Mesodermal cell (in vitro differentiated cells): ENCODE data around the gene PLA2G4E.

Experiments
- H3K27ac ChIP-seq: 2 replicates; pipeline ENCODE4 v1.7.0; 2013; ENCODE audit warnings: mild to moderate bottlenecking, low read depth, low read length, moderate library complexity; ENCODE audit not compliant: severe bottlenecking
- H3K36me3 ChIP-seq: 2 replicates; pipeline ENCODE4 v1.7.1; 2013; ENCODE audit warnings: mild to moderate bottlenecking, low read length, moderate library complexity; ENCODE audit not compliant: control insufficient read depth, insufficient read depth
- H3K4me1 ChIP-seq: one replicate; pipeline ENCODE4 v1.7.1; 2013; ENCODE audit warnings: mild to moderate bottlenecking, low read length; ENCODE audit not compliant: insufficient read depth, control insufficient read depth, poor library complexity, severe bottlenecking
- H3K4me3 ChIP-seq: 2 replicates; pipeline ENCODE4 v1.7.0; 2013; ENCODE audit warnings: low read length, control low read depth, mild to moderate bottlenecking; ENCODE audit not compliant: insufficient read depth, poor library complexity, severe bottlenecking; ENCODE audit errors: extremely low read depth
- H3K9me3 ChIP-seq: 2 replicates; pipeline ENCODE4 v1.7.1; 2013; ENCODE audit warnings: mild to moderate bottlenecking, low read length, moderate library complexity; ENCODE audit not compliant: control insufficient read depth
- WGBS, 2 experiments: methylation state at CpG; one replicate each; pipeline ENCODE4 v1.1.5; 2013; ENCODE audit warnings: missing lambda C conversion rate in 2 of 2; ENCODE audit not compliant: insufficient coverage in 2 of 2; 5-methylcytosine and 5-hydroxymethylcytosine counted together

The PLA2G4E gene

DNA sequence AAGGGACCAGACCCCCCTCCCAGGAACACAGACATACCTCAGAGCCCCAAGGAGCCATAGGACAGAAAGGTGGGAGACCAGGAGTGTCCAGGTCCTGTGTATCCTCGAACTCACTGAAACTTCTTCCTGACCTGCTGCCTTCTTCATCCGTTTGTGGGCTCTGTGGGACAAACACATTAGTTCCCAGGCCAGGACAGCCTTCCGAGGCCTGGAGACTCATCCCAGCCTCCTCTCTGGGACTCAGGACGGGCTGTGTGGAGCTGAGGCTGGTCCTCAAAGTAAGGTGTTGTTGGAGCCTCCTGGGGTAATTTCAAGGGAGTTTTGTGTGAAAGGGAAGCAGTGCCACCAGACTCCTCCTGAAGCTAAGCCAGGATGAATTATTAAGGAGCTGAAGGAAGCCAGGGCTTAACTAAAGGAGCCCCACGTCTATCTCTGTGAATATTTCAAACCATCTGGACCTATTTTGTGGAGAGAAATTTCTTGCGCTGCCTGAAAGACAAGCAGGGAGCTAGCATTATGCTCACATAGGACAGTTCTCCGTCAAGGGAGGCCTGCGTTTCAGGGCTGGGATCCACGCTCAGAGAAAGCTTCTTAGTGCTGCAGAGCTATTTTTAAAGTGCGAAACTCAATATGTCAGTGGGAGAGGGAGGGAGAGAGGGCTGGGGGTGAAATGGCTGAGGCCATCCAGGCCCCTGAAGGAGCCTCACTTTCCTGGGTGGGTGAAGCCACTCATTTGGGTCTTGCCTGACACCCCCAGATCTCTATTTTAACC is 29.8 kb upstream of the PLA2G4E start:
- no peak overlapping the region for H3K4me3 ChIP-seq
- H3K36me3 ChIP-seq, result no peaks in the 10 kb centered on the region
- WGBS, 2 experiments, result 84 to 90% methylated on average over 5 to 9 of the region's 10 CpGs
- no peaks in the 10 kb centered on the region for H3K4me1 ChIP-seq
- H3K9me3 ChIP-seq, result no peaks in the 10 kb centered on the region
- no peak overlapping the region for H3K27ac ChIP-seq

DNA sequence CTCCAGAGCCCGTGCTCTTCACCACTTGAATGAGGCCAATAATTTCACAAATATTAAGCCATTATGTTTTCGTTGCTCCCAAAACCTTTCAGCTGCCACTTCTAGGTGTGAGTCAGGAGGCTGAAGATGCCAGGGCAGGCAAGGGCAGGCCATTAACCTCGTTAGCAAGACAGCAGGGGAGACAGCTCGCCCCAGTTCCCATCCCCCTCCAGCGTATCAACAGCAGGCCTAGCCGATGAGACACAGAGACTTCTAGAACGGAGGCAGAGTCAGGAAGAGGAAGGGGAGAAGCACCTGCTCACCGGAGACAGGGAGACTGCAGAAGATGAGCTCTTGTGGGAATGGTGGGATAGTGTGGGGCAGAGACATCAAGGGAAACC is 28.0 kb upstream of the PLA2G4E start:
- Histone ChIP-seq H3K27ac (no peak overlapping the region), H3K9me3 (no peaks in the 10 kb centered on the region), H3K4me1 (no peaks in the 10 kb centered on the region), H3K4me3 (no peak overlapping the region), H3K36me3 (no peaks in the 10 kb centered on the region)
- 62 to 69% methylated on average over 3 to 7 of the region's 8 CpGs for WGBS, 2 experiments

DNA sequence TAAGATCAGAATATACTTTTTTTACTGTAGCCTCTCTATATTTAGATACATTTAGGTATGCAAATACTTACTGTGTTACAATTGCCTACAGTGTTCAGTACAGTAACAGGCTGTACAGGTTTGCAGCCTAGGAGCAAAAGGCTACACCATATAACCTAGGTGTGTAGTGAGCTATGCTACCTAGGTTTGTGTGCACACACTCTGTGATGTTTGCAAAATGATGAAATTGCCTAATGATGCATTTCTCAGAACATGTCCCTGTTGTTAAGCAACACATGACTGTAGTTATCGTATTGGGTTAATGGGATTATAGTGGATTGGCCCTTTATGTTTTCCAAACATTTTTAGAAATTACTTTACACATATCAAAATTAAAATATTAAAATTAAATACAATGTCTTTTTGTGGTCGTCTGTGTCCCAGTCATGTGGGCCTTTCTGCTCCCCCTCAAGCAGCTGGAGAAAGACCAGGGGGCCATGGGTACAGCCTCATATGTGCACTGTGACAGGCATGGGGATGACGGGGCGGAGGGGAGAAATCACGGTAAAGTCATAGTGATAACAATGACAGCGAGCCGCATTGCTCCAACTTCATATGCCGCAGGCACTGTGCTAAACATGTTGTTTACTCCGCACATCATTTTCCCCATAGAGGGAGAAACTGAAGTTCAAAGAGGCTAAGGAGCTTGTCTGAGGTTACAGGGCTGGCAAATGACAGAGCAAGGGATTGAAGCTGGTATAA is 27.4 kb upstream of the PLA2G4E start:
- H3K4me1 ChIP-seq, result no peaks in the 10 kb centered on the region
- H3K4me3 ChIP-seq, result no peak overlapping the region
- no peak overlapping the region for H3K27ac ChIP-seq
- no peaks in the 10 kb centered on the region for H3K9me3 ChIP-seq
- WGBS, 2 experiments, result 86 to 96% methylated on average over 4 to 5 of the region's 9 CpGs
- no peaks in the 10 kb centered on the region for H3K36me3 ChIP-seq

DNA sequence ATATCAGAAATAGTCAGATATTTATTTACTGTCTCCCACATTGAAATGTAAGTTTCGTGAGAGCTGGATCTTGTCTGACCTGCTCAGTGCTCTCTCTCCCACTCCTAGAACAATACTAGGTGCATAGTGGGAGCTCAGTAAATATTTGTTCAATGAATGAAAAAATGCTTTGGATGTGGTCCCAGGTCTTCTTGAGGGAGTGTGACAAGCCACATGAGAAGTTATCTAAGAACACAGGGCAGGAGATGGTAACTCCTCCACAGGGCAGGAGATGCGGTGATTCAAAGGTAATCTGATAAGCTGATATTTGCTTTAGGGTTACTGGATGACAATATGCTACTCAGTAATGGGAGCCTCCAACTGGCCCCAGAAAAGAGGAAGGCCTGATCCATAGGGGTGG is 25.8 kb upstream of the PLA2G4E start:
- no peak overlapping the region for H3K27ac ChIP-seq
- H3K4me1 ChIP-seq, result no peaks in the 10 kb centered on the region
- no peak overlapping the region for H3K4me3 ChIP-seq
- 100% methylated on average over 1 to 2 of the region's 2 CpGs for WGBS, 2 experiments
- no peaks in the 10 kb centered on the region for H3K9me3 ChIP-seq
- H3K36me3 ChIP-seq, result no peaks in the 10 kb centered on the region

DNA sequence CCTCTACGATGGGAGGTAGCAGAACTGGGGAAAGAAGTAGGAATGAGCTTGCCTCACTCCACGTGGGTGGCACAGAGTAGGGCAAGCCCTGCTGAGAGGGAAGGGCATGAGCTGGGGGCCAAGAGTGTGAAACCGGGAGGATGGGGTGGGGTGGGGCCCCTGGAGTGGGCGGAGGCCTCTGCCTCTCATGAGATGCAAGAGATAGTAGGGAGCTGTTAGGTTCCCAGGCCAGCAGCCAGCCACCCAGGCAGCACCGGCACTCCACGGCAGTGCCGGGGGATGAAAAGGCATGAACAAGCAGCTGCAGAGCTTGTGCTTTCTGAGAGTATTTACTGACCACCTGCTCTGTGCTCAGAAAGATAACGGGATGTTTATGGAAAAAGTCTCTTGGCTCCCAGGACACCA is 24.4 kb upstream of the PLA2G4E start:
- Histone ChIP-seq H3K27ac (no peak overlapping the region), H3K4me3 (no peak overlapping the region), H3K4me1 (no peaks in the 10 kb centered on the region), H3K9me3 (no peaks in the 10 kb centered on the region), H3K36me3 (no peaks in the 10 kb centered on the region)
- WGBS, 2 experiments, result 87 to 91% methylated on average over 7 to 8 of the region's 8 CpGs

DNA sequence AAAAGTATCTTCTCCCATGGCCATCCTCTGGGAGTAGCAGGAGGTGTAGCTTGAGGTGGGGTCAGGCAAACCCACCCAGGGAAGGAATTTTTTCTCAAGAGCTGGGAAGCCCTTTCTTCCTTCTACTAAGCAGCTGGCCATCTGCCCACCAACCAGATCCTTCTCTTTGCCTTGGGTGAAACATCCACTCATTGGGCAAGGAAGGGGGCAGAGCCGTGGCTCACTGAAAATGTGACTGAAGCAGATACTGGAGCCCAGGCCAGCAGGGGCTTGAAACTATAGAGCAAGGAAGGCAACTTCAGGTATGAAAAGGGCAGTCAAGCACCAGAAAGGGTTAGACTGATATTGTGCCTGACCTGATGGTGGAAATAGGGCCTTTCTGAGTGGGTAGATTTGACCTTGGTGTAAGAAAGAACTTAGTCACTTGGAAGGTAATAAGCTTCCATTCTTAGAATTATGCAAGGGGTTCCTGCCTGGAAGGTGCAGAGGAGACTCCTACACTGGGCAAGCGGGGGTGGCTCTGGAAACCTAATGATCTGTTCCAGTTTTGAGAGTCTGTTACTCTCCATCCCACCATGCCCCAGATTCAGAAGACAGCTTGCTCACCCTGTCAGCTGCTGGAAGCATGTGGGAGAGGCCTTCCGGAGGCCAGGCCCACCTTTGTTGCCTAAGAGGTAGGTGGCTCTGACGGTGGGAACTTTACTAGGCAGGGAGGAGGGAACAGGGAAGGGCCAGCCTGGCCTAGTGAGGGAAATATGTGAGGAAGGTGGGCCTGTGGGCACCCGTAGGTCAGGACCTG is 22.0 kb upstream of the PLA2G4E start:
- H3K36me3 ChIP-seq, result no peaks in the 10 kb centered on the region
- 79 to 88% methylated on average over 2 to 4 of the region's 5 CpGs for WGBS, 2 experiments
- H3K4me3 ChIP-seq, result no peak overlapping the region

DNA sequence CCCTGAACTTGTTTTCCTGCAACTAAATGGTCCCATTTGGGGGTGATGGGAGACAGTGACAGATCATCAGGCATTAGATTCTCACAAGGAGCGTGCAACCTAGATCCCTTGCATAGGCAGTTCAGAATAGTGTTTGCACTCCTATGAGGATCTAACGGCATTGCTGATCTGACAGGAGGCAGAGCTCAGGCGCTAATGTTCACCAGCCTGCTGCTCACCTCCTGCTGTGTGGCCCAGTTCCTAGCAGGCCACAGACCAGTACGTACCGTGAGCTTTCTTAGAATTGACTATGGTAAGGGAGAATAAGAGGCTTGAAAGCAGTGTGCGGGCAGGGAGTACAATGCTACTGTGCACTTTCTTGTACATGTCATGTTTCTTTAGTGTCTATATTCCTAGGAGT is 17.6 kb upstream of the PLA2G4E start:
- WGBS, 2 experiments, result 91 to 93% methylated on average over 3 to 6 of the region's 6 CpGs
- Histone ChIP-seq H3K36me3 (no peaks in the 10 kb centered on the region), H3K4me3 (no peak overlapping the region), H3K27ac (no peak overlapping the region), H3K9me3 (no peaks in the 10 kb centered on the region), H3K4me1 (no peaks in the 10 kb centered on the region)

More for the DNA sequence above, 22.0 kb upstream of the PLA2G4E start:
- no peaks in the 10 kb centered on the region for H3K9me3 ChIP-seq
- no peaks in the 10 kb centered on the region for H3K4me1 ChIP-seq
- no peak overlapping the region for H3K27ac ChIP-seq

DNA sequence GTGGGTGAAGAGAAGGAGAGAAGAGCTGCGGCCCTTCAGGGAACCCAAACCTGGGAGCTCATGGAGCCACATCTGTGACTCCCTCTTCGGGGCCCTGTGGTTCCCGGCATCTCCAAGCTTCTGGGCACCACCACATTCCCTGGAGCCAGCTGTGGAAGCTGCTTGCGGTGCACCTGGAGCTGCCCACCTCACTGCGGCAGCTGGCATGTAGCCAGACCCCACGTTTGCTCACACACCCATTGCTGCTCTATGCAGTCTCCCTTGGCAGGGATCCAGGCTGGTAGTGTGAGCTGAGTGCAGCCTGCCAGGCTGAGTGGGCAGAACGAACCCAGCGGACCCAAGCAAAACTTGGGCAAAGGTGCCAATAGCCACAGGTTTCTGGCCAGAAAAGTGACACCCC is 16.8 kb upstream of the PLA2G4E start:
- H3K27ac ChIP-seq, result no peak overlapping the region
- H3K9me3 ChIP-seq, result no peaks in the 10 kb centered on the region
- no peak overlapping the region for H3K4me3 ChIP-seq
- H3K4me1 ChIP-seq, result no peaks in the 10 kb centered on the region
- 75 to 84% methylated on average over 7 to 8 of the region's 8 CpGs for WGBS, 2 experiments
- H3K36me3 ChIP-seq, result no peaks in the 10 kb centered on the region

DNA sequence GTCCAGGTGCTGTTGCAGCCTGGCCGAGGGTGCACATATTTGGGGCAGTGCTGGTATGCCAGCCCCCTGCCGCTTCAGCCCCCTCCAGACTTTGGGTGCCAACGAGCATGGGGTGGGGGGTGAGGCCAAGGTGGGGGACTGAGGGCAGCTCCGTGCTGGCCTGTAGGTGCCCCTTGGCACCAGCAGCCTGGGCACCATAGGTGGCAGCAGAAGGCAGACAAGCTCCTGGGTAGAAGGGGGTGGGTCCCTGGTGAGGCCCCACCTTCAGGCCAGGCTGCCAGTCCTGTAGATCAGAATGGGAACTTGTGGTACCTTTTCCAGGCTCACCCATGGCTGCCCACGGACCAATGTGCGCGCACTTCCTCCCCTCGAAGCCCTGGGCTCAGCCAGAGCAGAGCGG is 16.1 kb upstream of the PLA2G4E start:
- WGBS, 2 experiments, result 97 to 98% methylated on average over 9 of the region's 9 CpGs
- Histone ChIP-seq H3K27ac (no peak overlapping the region), H3K9me3 (no peaks in the 10 kb centered on the region), H3K36me3 (no peaks in the 10 kb centered on the region), H3K4me1 (no peaks in the 10 kb centered on the region), H3K4me3 (no peak overlapping the region)

DNA sequence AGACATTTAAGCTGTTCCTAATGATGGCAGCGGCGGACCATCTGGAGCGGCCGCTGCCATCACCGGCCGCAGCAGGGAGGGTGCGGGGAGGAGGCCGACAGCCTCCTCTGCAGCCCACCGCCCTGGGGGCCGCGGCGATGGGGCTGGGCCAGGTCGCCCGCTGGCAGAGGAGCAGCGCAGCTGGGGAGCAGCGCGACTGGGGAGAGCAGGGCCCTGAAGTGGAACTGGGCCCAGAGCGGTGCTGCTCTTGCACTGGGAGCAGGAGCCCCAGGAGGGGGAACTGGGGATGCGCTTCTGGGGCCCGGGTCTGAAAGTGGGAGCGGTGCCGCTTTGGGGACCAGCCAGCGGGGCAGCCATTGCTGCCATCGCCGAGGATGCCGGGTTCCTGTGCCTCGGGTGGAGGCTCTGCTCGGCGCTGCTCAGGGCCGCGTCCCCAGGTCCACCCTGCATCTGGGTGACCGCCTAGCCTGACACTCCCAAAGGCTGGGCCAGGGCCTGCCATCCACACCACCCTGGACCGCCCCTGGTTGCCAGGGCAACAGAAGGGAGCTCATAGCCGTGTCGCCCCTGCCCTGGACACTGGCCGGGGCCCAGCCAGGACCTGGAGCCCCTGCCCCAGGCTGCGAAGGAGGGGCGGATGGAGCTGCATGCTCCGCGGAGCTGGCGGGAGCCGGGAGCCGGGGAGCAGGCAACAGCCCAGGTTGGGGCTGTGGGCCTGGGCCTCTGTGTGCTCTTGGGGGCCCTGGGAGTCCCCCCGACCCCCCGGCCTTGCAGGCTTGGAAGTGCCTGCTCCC is 15.5 kb upstream of the PLA2G4E start:
- H3K27ac ChIP-seq, result no peak overlapping the region
- H3K4me1 ChIP-seq, result no peaks in the 10 kb centered on the region

More for the DNA sequence above, 15.5 kb upstream of the PLA2G4E start:
- 94 to 96% methylated on average over 28 to 45 of the region's 45 CpGs for WGBS, 2 experiments
- Histone ChIP-seq H3K4me3 (no peak overlapping the region), H3K9me3 (no peaks in the 10 kb centered on the region), H3K36me3 (no peaks in the 10 kb centered on the region)
